GM21528 (cell line): ENCODE measurements around the gene C10orf67.
A peak's percentile ranks its signal among the peaks of the same experiment; 100 is the strongest.
"Not testable (repeated sequence)": the region's sequence is repeated elsewhere in the genome, so short reads cannot be mapped to it uniquely, and the experiment has no call there.

Source experiments
- ATAC-seq: cut with Tn5 transposase; IDR thresholded peaks from one replicate; pipeline ENCODE4 v1.9.1; 2021; ENCODE audit warnings: mild to moderate bottlenecking, moderate library complexity; ENCODE audit not compliant: unreplicated experiment, low FRiP score

The C10orf67 gene

GRCh38 chr10:23344241-23344841 is at the start of gene C10orf67:
C10orf67 (minus strand) TSS chr10:23344797; CDS start chr10:23344774, 23 bp downstream.
- peak; percentile 47 for ATAC-seq

DNA sequence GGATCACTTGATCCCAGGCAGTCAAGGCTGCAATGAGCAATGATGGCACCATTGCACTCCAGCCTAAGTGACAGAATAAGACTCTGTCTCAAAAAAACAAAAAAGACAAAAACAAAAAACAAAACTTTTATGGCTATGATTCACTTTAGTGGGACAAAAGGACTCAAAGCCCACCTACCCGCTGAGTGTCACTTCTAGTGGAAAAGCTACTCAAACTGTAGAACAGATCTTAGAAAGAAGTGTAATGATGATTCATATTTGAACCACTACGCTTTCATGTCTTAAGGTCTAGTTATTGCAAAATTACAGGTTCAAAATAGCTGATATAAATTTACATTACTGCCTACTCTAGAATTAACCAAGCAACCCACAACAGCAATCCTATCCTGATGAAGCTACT is 47.2 kb upstream of the C10orf67 start:
- ATAC-seq: no peak

DNA sequence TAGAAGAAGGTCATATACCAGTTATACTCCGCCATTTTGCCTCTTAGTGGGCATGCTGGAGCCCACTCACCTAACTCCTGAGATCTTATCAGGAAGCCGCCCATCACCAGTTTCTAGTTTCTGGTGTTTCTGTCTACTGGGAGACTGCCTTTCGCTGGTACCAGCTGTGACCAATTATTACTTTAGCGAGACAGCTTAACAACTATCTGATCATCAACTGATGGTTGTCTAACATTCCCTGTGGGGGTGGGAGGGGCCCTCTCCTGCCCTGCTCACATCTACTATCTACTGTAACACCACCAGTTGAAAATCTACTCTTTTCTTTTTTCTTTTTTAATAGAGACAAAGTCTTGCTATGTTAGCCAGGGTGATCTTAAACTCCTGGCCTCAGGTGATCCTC is 46.2 kb upstream of the C10orf67 start:
- ATAC-seq: no peak

- ATAC-seq: not testable (repeated sequence)
Observed at GRCh38 chr10:23390408-23390807, 45.8 kb upstream of the C10orf67 start.

GRCh38 chr10:23387516-23387915 is 42.9 kb upstream of the C10orf67 start:
- ATAC-seq: not testable (repeated sequence)

- ATAC-seq: no peak
Observed at GRCh38 chr10:23386052-23386451, 41.5 kb upstream of the C10orf67 start.

- ATAC-seq: no peak
Observed at GRCh38 chr10:23384364-23384763, 39.8 kb upstream of the C10orf67 start.

GRCh38 chr10:23383637-23384036 is 39.0 kb upstream of the C10orf67 start:
- ATAC-seq: no peak

DNA sequence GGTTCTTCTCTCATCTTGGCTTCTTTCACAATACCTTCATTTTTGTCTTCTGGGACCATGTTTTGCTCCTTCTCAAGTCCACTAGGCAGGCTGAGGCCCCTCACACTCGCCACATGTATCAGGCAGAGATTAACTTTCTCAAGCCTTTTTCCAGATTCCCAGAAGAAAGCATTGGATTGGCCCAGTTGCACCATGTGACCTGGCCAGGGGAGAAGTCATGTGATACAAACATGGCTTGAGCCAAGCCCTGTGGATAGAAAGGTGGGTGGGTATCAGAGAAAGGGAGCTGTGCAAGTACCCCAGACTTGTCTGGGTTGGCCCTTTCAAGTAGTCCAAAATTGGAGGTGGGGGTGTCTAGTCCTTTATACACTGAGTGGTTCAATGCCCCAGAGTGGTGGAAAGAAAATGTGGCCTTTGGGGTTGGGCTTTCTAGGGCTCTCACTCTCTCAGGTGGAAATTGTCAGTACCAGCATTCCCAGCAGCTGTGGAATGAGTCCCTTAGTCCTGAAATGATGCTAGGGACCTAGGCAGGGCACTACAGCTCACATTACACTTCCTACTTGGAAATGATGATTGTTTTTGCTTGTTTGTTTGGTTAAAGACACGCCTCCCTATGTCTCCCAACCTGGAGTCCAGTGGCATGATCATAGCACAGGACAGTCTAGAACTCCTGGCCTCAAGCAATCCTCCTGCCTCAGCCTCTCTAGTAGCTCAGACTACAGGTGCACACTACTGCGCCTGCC is 36.9 kb upstream of the C10orf67 start:
- ATAC-seq: no peak

GRCh38 chr10:23379686-23380085 is 35.1 kb upstream of the C10orf67 start:
- no peak for ATAC-seq

DNA sequence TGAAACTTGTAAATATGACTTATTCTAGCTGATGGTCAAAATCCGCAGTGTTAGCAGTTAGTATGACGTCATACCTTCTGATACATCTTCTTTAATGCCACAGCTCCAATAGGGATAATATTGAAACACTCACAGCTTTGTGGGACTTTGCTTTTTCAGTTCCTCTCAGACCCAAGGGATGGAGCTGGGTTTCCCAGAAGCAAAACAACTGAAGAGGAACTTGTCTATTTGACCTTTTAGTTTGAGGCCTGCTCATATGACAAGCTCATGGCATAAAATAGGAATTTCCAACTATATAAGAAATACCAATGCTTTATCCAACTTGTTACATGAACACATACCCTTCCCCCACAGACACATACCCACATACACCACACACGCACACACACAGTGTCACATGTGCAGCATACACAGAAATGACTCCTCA is 31.6 kb upstream of the C10orf67 start:
- no peak for ATAC-seq

GRCh38 chr10:23375366-23375765 is 30.8 kb upstream of the C10orf67 start:
- ATAC-seq: no peak

DNA sequence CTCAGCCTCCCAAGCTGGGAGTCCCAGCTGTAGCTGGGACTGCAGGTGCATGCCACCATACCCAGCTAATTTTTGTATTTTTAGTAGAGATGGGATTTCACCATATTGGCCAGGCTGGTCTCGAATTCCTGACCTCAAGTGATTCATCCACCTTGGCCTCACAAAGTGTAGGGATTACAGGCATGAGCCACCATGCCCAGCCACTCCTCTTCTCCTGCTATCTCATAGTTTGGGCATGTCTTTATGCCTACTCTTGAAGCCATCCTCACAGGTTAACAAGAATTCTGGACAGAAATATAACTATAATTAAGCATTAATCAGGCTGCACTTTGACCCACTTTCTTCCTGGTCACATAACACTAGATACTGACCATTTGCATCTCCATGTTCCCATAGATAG is 28.6 kb upstream of the C10orf67 start:
- ATAC-seq: no peak

GRCh38 chr10:23371073-23371472 is 26.5 kb upstream of the C10orf67 start:
- no peak for ATAC-seq

- no peak for ATAC-seq
Observed at GRCh38 chr10:23370106-23370505, 25.5 kb upstream of the C10orf67 start.

- peak; percentile 73 for ATAC-seq
Observed at GRCh38 chr10:23368816-23369640, 24.4 kb upstream of the C10orf67 start.

DNA sequence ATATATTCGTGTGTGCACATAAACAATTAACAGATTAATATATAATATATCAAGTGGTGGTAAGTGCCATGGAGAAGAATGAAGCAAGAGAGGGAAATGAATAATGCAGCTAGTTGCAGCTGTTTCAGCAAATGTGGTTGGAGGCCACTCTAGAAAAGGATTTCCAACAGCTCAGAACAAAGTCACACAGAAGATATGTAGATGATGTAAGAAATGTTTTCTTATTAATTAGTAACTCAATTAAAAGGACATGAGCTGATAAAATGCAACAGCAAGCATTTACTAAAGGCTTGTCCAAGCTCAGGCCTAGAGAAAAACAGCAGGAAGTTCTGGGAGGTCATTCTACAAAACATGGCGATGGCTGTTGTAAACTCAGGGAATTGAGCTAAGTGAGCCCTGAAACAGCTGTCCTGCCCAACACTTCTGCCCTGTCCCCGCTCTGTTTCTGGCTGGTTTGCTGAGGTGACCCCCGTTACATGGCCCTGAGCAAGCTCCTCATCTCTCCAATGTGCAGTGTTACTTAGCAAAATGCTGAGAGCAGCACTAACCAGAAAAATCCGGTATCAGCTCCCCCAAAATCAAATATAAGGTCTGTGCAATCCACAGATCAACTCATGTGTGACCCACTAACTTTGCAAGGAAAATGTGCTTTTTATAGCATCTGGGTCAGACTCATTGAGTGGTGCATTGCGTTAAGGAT is 23.4 kb upstream of the C10orf67 start:
- peak; percentile 15 for ATAC-seq

GRCh38 chr10:23365417-23366030 is 20.9 kb upstream of the C10orf67 start:
- not testable (repeated sequence) for ATAC-seq

- no peak for ATAC-seq
Observed at GRCh38 chr10:23364378-23364777, 19.8 kb upstream of the C10orf67 start.

DNA sequence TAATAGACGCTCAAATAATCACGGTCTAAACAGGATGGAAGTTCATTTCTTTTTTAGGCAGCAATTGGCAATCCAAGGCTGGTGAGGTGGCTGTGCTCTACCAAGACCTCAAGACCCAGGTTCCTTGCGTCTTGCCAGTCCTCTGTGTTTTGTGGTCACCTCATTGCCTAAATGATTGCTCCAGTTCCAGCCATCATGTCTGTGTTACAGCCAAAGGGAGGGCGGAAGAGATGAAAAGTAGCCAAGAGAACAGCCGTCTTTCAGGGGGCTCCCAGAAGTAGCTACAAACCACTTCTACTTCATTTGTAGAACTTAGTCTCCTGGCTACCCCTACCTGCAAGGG is 19.2 kb upstream of the C10orf67 start:
- no peak for ATAC-seq
